Neural cell (in vitro differentiated cells): Measurements from ENCODE around the gene GYPC. TPM values are rescaled to one million over a fixed set of nuclear protein-coding genes. Genes with fewer than 3 reads are reported as not detected.

Source experiments
- H2AFZ ChIP-seq: fragments of 200-600, 300-800 bp; sonication (generic), shearing (Covaris generic); 2 replicates; pipeline ENCODE4 v1.6.0; 2014; ENCODE audit warnings: low read depth, mild to moderate bottlenecking, antibody characterized with exemption, low read length, moderate library complexity
- H3F3A ChIP-seq: fragments of 200-600 bp; shearing (Covaris generic); 2 replicates; pipeline ENCODE4 v1.6.1; 2016; ENCODE audit warnings: mild to moderate bottlenecking, moderate library complexity, mixed read lengths, antibody characterized with exemption, low read length; ENCODE audit not compliant: insufficient read depth, poor library complexity, severe bottlenecking
- H3K27ac ChIP-seq: fragments of 200-600, 300-800 bp; sonication (generic), shearing (Covaris generic); 2 replicates; pipeline ENCODE4 v1.5.1; 2014; ENCODE audit warnings: mild to moderate bottlenecking, low read length, moderate library complexity
- H3K27me3 ChIP-seq: fragments of 300-800, 200-600 bp; sonication (generic), shearing (Covaris generic); 2 replicates; pipeline ENCODE4 v1.6.0; 2014; ENCODE audit warnings: mild to moderate bottlenecking, low read depth, low read length, moderate library complexity; ENCODE audit not compliant: insufficient read depth
- H3K36me3 ChIP-seq: fragments of 300-800, 200-600 bp; sonication (generic), shearing (Covaris generic); 2 replicates; pipeline ENCODE4 v1.5.1; 2014; ENCODE audit warnings: mild to moderate bottlenecking, antibody characterized with exemption, low read length, moderate library complexity; ENCODE audit not compliant: insufficient read depth
- H3K4me2 ChIP-seq: fragments of 300-800, 200-600 bp; sonication (generic), shearing (Covaris generic); 2 replicates; pipeline ENCODE4 v1.6.0; 2014; ENCODE audit warnings: mild to moderate bottlenecking, low read length
- H3K4me3 ChIP-seq: fragments of 300-800, 200-600 bp; sonication (generic), shearing (Covaris generic); 2 replicates; pipeline ENCODE4 v1.5.1; 2014; ENCODE audit warnings: mild to moderate bottlenecking, low read length, moderate library complexity
- H3K79me2 ChIP-seq: fragments of 200-600 bp; shearing (Covaris generic); replicated peaks from 2 replicates; pipeline ENCODE4 v1.6.0; 2014; ENCODE audit warnings: mild to moderate bottlenecking, low read length, moderate library complexity; ENCODE audit not compliant: insufficient read depth
- H3K9ac ChIP-seq: fragments of 300-800, 200-600 bp; sonication (generic), shearing (Covaris generic); 2 replicates; pipeline ENCODE4 v1.6.1; 2016; ENCODE audit warnings: mild to moderate bottlenecking, low read length, mixed read lengths
- H3K9me2 ChIP-seq: fragments of 200-600 bp; shearing (Covaris generic); 2 replicates; pipeline ENCODE4 v1.6.1; 2016; ENCODE audit warnings: mild to moderate bottlenecking, low read length, mixed read lengths; ENCODE audit not compliant: insufficient read depth
- H3K9me3 ChIP-seq: fragments of 200-600, 300-800 bp; sonication (generic), shearing (Covaris generic); 2 replicates; pipeline ENCODE4 v1.6.1; 2016; ENCODE audit warnings: mild to moderate bottlenecking, mixed run types, low read length, moderate library complexity, mixed read lengths
- H4K20me1 ChIP-seq: fragments of 200-600 bp; shearing (Covaris generic); 2 replicates; pipeline ENCODE4 v1.6.1; 2016; ENCODE audit warnings: mild to moderate bottlenecking, mixed run types; ENCODE audit not compliant: insufficient read depth
- CTCF ChIP-seq: fragments of 450-650 bp; IDR thresholded peaks from 2 replicates; pipeline ENCODE4 v1.5.1; 2014; ENCODE audit warnings: antibody characterized with exemption, mild to moderate bottlenecking, moderate library complexity; ENCODE audit not compliant: poor library complexity, severe bottlenecking
- EP300 ChIP-seq: fragments of 450-650 bp; conservative IDR thresholded peaks from 2 replicates; pipeline ENCODE4 v1.6.1; 2014; ENCODE audit warnings: antibody characterized with exemption, mild to moderate bottlenecking, moderate library complexity; ENCODE audit not compliant: poor library complexity, severe bottlenecking
- EZH2 ChIP-seq: fragments of 200-600, 300-800 bp; shearing (Covaris generic), sonication (generic); IDR thresholded peaks from 2 replicates; pipeline ENCODE4 v1.6.1; 2014; ENCODE audit warnings: antibody characterized with exemption, low read length, borderline replicate concordance, mild to moderate bottlenecking; ENCODE audit not compliant: insufficient read depth, poor library complexity, severe bottlenecking
- MXI1 ChIP-seq: fragments of 450-650 bp; conservative IDR thresholded peaks from 2 replicates; pipeline ENCODE4 v1.6.1; 2014; ENCODE audit warnings: antibody characterized with exemption, mild to moderate bottlenecking; ENCODE audit not compliant: poor library complexity, severe bottlenecking
- POLR2AphosphoS5 ChIP-seq: IDR thresholded peaks from 2 replicates; pipeline ENCODE4 v1.6.1; 2012
- RAD21 ChIP-seq: fragments of 450-650 bp; conservative IDR thresholded peaks from 2 replicates; pipeline ENCODE4 v1.6.1; 2014; ENCODE audit warnings: antibody characterized with exemption, mild to moderate bottlenecking, moderate library complexity
- REST ChIP-seq: IDR thresholded peaks from 2 replicates; pipeline ENCODE4 v1.6.1; 2012; ENCODE audit warnings: borderline replicate concordance
- SMC3 ChIP-seq: fragments of 450-650 bp; conservative IDR thresholded peaks from 2 replicates; pipeline ENCODE4 v1.6.1; 2014; ENCODE audit warnings: antibody characterized with exemption, mild to moderate bottlenecking, moderate library complexity; ENCODE audit not compliant: poor library complexity
- TAF1 ChIP-seq: IDR thresholded peaks from 2 replicates; pipeline ENCODE4 v1.6.1; 2012; ENCODE audit warnings: low read depth
- polyA plus RNA-seq: library from polyadenylated mRNA; depleted of rRNA; stranded (reverse); fragments of >200 nt; gene quantifications from 2 replicates; pipeline ENCODE4 v1.2.3, GENCODE V29; 2014

GYPC gene
- polyA plus RNA-seq, 1 donor from 2014 or later, result 0.40 TPM

- no peak overlapping the region for H3K9ac ChIP-seq
- H3K4me2 ChIP-seq, result no peak overlapping the region
- H3K9me3 ChIP-seq, result peaks cover 3% of the 10 kb centered on the region
- no peaks in the 10 kb centered on the region for H3F3A ChIP-seq
- H4K20me1 ChIP-seq, result no peaks in the 10 kb centered on the region
- H3K9me2 ChIP-seq, result no peaks in the 10 kb centered on the region
- no peak overlapping the region for H3K27ac ChIP-seq
- H3K27me3 ChIP-seq, result peaks cover 18% of the 10 kb centered on the region
- no peak overlapping the region for H2AFZ ChIP-seq
- TF ChIP-seq EZH2 (no peak), REST (no peak), POLR2AphosphoS5 (no peak)
- H3K79me2 ChIP-seq, result no peaks in the 10 kb centered on the region
- H3K4me3 ChIP-seq, result peak overlapping the region; percentile 53
- no peaks in the 10 kb centered on the region for H3K36me3 ChIP-seq
These were observed 631 bp downstream of the GYPC start for GRCh38 chr2:126656431-126657147.

GRCh38 chr2:126657148-126657635 is 1.2 kb downstream of the GYPC start:
- peaks cover 3% of the 10 kb centered on the region for H3K9me3 ChIP-seq
- no peaks in the 10 kb centered on the region for H3K36me3 ChIP-seq
- H3K9me2 ChIP-seq, result no peaks in the 10 kb centered on the region
- no peaks in the 10 kb centered on the region for H4K20me1 ChIP-seq
- no peak overlapping the region for H3K4me2 ChIP-seq
- H2AFZ ChIP-seq, result no peak overlapping the region
- H3K27me3 ChIP-seq, result peaks cover 18% of the 10 kb centered on the region
- H3K27ac ChIP-seq, result no peak overlapping the region
- no peak overlapping the region for H3K9ac ChIP-seq
- no peaks in the 10 kb centered on the region for H3K79me2 ChIP-seq
- no peaks in the 10 kb centered on the region for H3F3A ChIP-seq
- no peak for TF ChIP-seq EZH2
- no peak for TF ChIP-seq RAD21
- TF ChIP-seq CTCF, result no peak
- no peak for TF ChIP-seq SMC3
- no peak for TF ChIP-seq TAF1
- TF ChIP-seq MXI1, result no peak
- no peak for TF ChIP-seq EP300
- no peak for TF ChIP-seq POLR2AphosphoS5
- no peak for TF ChIP-seq REST
- no peak overlapping the region for H3K4me3 ChIP-seq
